Hepatocyte (in vitro differentiated cells): ENCODE results near the gene MYDGF. TPM values are rescaled to one million over a fixed set of nuclear protein-coding genes. Genes with fewer than 3 reads are reported as not detected.

Experiments
- DNase-seq: peaks from one replicate; pipeline ENCODE4 v3.0.0-alpha.2; 2016; ENCODE audit warnings: low spot score
- H2AFZ ChIP-seq: fragments of 200-600 bp; sonication (generic); 2 replicates; pipeline ENCODE4 v1.6.0; 2016; ENCODE audit warnings: antibody characterized with exemption, mild to moderate bottlenecking
- H3K27ac ChIP-seq: fragments of 200-600 bp; sonication (generic); 2 replicates; pipeline ENCODE4 v1.5.1; 2016; ENCODE audit warnings: mild to moderate bottlenecking
- H3K27me3 ChIP-seq: fragments of 200-600 bp; sonication (generic); 2 replicates; pipeline ENCODE4 v1.6.1; 2016
- H3K36me3 ChIP-seq: fragments of 200-600 bp; sonication (generic); replicated peaks from 2 replicates; pipeline ENCODE4 v1.5.1; 2016; ENCODE audit warnings: low read depth; ENCODE audit not compliant: insufficient read depth
- H3K4me1 ChIP-seq: fragments of 200-600 bp; sonication (generic); 2 replicates; pipeline ENCODE4 v1.5.1; 2016; ENCODE audit warnings: mild to moderate bottlenecking, moderate library complexity; ENCODE audit not compliant: insufficient read depth
- H3K4me2 ChIP-seq: fragments of 200-600 bp; sonication (generic); 2 replicates; pipeline ENCODE4 v1.6.0; 2016
- H3K4me3 ChIP-seq: fragments of 200-600 bp; sonication (generic); 2 replicates; pipeline ENCODE4 v1.5.1; 2016; ENCODE audit warnings: mild to moderate bottlenecking
- H3K79me2 ChIP-seq: fragments of 200-600 bp; sonication (generic); 2 replicates; pipeline ENCODE4 v1.6.0; 2017; ENCODE audit warnings: mild to moderate bottlenecking
- H3K9me2 ChIP-seq: fragments of 200-600 bp; sonication (generic); replicated peaks from 2 replicates; pipeline ENCODE4 v1.6.0; 2017; ENCODE audit warnings: mild to moderate bottlenecking; ENCODE audit not compliant: insufficient read depth
- H3K9me3 ChIP-seq: fragments of 200-600 bp; sonication (generic); 2 replicates; pipeline ENCODE4 v1.5.1; 2016; ENCODE audit warnings: low read depth, mild to moderate bottlenecking
- H4K20me1 ChIP-seq: fragments of 200-600 bp; sonication (generic); 2 replicates; pipeline ENCODE4 v1.6.0; 2016; ENCODE audit warnings: mild to moderate bottlenecking; ENCODE audit not compliant: insufficient read depth, poor library complexity, severe bottlenecking
- EZH2 ChIP-seq: fragments of 200-600 bp; sonication (generic); IDR thresholded peaks from 2 replicates; pipeline ENCODE4 v1.6.1; 2016; ENCODE audit warnings: antibody characterized with exemption, mild to moderate bottlenecking, borderline replicate concordance
- EZH2phosphoT487 ChIP-seq: fragments of 200-600 bp; sonication (generic); IDR thresholded peaks from one replicate; pipeline ENCODE4 v1.6.1; 2018; ENCODE audit warnings: antibody characterized with exemption, mild to moderate bottlenecking, low read depth, moderate library complexity; ENCODE audit not compliant: unreplicated experiment, severe bottlenecking
- WGBS: methylation state at CpG from one replicate; pipeline ENCODE4 v1.1.6; 2016; ENCODE audit warnings: low lambda C conversion rate; ENCODE audit errors: missing lambda C conversion rate; 5-methylcytosine and 5-hydroxymethylcytosine counted together
- polyA plus RNA-seq: library from polyadenylated mRNA; unstranded; fragments of >200 nt; fragmentation: Nextera tagmentation; extraction: Ambion mirVana; gene quantifications from 2 replicates; pipeline ENCODE4 v1.2.1, GENCODE V29; 2016
- total RNA-seq: library from RNA; depleted of rRNA; stranded (reverse); fragments of >200 nt; gene quantifications from 2 replicates; pipeline ENCODE4 v1.2.3, GENCODE V29; 2014
- TF ChIP-seq, protein P1 (sequence below): fragments of 200-600 bp; sonication (generic); IDR thresholded peaks from 2 replicates; pipeline ENCODE4 v1.5.1; 2016; ENCODE audit warnings: antibody characterized with exemption, mild to moderate bottlenecking; ENCODE audit not compliant: poor library complexity

The MYDGF gene
- total and polyA plus RNA-seq, 2 experiments from 2014 or later = 158 to 405 TPM

DNA sequence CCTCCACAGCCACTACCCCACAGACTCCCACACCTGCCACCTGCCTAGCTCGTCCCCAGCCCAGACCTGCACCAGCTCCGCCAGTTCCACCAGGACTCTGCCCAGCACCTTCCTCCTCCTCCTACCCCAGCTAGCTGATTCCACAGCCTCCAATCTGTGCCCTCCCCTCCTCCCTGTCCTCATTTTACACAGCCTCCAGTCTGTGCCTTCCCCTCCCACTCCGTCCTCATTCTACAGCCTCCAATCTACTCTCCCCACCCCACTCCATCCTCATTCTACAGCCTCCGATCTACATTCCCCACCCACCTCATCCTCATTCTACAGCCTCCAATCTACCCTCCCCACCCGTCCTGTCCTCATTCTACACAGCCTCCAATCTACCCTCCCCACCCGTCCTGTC is 7.3 kb downstream of the MYDGF start:
- Histone ChIP-seq H3K79me2 (peaks cover 11% of the 10 kb centered on the region), H3K4me3 (no peak overlapping the region), H3K4me2 (no peak overlapping the region), H3K36me3 (no peaks in the 10 kb centered on the region), H3K27ac (no peak overlapping the region), H2AFZ (no peak overlapping the region), H3K27me3 (no peaks in the 10 kb centered on the region), H3K9me2 (no peaks in the 10 kb centered on the region), H3K9me3 (no peaks in the 10 kb centered on the region), H4K20me1 (no peaks in the 10 kb centered on the region), H3K4me1 (no peaks in the 10 kb centered on the region)
- 95% methylated on average over 6 of the region's 6 CpGs for WGBS
- DNase-seq = no peak
- TF ChIP-seq EZH2 = no peak
- TF ChIP-seq, protein P1, sequence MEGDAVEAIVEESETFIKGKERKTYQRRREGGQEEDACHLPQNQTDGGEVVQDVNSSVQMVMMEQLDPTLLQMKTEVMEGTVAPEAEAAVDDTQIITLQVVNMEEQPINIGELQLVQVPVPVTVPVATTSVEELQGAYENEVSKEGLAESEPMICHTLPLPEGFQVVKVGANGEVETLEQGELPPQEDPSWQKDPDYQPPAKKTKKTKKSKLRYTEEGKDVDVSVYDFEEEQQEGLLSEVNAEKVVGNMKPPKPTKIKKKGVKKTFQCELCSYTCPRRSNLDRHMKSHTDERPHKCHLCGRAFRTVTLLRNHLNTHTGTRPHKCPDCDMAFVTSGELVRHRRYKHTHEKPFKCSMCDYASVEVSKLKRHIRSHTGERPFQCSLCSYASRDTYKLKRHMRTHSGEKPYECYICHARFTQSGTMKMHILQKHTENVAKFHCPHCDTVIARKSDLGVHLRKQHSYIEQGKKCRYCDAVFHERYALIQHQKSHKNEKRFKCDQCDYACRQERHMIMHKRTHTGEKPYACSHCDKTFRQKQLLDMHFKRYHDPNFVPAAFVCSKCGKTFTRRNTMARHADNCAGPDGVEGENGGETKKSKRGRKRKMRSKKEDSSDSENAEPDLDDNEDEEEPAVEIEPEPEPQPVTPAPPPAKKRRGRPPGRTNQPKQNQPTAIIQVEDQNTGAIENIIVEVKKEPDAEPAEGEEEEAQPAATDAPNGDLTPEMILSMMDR = no peak
- no peak for TF ChIP-seq EZH2phosphoT487

DNA sequence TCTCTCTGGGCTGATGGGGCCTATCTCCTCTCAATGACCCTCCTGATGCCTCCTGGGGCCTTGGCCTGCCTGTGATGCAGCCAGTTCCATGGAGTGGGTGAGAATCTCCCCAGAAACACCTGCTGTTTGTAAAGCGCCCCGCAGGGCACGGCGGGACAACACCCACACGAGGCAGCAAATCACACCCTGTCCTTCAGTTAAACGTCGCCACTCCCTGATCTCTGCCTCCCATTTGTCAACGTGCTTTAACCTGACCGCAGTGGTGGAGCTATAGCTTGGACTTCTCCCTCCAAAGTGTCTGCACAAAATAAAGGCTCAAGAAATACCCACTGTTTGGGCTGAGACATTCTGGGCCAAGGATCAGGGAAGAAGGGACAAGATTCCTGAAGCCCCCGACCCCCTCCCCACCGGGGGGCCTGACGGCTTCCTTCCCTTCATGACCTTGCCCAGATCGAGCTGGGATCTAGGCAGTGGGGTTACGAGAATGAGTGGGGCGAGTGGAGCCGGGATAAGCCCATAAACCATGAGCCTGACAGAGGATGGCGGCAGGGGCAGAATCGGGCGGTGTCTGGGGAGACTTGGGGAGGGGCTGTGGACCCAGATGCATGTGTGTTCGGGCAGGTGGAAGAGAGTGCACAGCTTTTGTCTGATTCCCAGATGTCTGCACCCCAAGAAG is 8.0 kb downstream of the MYDGF start:
- TF ChIP-seq EZH2phosphoT487 = no peak
- TF ChIP-seq EZH2 = no peak
- TF ChIP-seq, protein P1 = no peak
- 92% methylated on average over 20 of the region's 20 CpGs for WGBS
- Histone ChIP-seq H3K9me3 (no peaks in the 10 kb centered on the region), H3K27me3 (no peaks in the 10 kb centered on the region), H3K4me3 (no peak overlapping the region), H3K4me2 (no peak overlapping the region), H3K4me1 (no peaks in the 10 kb centered on the region), H4K20me1 (no peaks in the 10 kb centered on the region), H3K27ac (no peak overlapping the region), H3K36me3 (no peaks in the 10 kb centered on the region), H2AFZ (no peak overlapping the region), H3K79me2 (peaks cover 6% of the 10 kb centered on the region), H3K9me2 (no peaks in the 10 kb centered on the region)
- DNase-seq = no peak

DNA sequence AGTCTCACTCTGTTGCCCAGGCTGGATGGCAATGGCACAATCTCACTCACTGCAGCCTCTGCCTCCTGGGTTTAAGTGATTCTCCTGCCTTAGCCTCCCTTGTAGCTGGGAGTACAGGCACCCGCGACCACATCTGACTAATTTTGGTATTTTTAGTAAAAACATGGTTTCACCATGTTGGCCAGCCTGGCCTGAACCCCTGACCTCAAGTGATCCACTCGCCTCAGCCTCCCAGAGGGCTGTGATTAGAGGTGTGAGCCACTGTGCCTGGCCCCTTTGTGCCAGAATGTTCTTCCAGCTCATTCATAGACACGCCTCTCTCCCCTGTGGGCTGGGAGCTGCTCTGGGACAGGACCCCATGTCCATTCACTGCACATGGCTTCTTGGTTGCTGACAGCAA is 9.1 kb downstream of the MYDGF start:
- H4K20me1 ChIP-seq = no peaks in the 10 kb centered on the region
- H3K79me2 ChIP-seq = peaks cover 6% of the 10 kb centered on the region
- no peak for DNase-seq
- H3K9me2 ChIP-seq = no peaks in the 10 kb centered on the region
- H3K4me2 ChIP-seq = no peak overlapping the region
- H2AFZ ChIP-seq = no peak overlapping the region
- no peaks in the 10 kb centered on the region for H3K36me3 ChIP-seq
- WGBS = 95% methylated on average over 4 of the region's 4 CpGs
- no peak overlapping the region for H3K27ac ChIP-seq
- H3K4me3 ChIP-seq = no peak overlapping the region
- H3K27me3 ChIP-seq = no peaks in the 10 kb centered on the region
- H3K4me1 ChIP-seq = no peaks in the 10 kb centered on the region
- no peak for TF ChIP-seq EZH2phosphoT487
- TF ChIP-seq EZH2 = no peak
- TF ChIP-seq, protein P1 = no peak
- H3K9me3 ChIP-seq = no peaks in the 10 kb centered on the region
